Epithelial cell of esophagus (primary cell): Measurements from ENCODE around the gene ALDH1L2.

Source experiments
- DNase-seq: peaks from one replicate; pipeline ENCODE4 v3.0.0; 2010; ENCODE audit warnings: low read depth
- H3K4me3 ChIP-seq: 2 replicates; pipeline ENCODE4 v1.5.1; 2011; ENCODE audit warnings: mild to moderate bottlenecking, low read length, control low read depth
- TF ChIP-seq, protein P1 (sequence below): IDR thresholded peaks from 2 replicates; pipeline ENCODE4 v1.5.1; 2011; ENCODE audit warnings: low read depth, mild to moderate bottlenecking, low read length, control low read depth, inconsistent platforms; ENCODE audit not compliant: insufficient read depth; ENCODE audit errors: missing control alignments

Gene ALDH1L2

DNA sequence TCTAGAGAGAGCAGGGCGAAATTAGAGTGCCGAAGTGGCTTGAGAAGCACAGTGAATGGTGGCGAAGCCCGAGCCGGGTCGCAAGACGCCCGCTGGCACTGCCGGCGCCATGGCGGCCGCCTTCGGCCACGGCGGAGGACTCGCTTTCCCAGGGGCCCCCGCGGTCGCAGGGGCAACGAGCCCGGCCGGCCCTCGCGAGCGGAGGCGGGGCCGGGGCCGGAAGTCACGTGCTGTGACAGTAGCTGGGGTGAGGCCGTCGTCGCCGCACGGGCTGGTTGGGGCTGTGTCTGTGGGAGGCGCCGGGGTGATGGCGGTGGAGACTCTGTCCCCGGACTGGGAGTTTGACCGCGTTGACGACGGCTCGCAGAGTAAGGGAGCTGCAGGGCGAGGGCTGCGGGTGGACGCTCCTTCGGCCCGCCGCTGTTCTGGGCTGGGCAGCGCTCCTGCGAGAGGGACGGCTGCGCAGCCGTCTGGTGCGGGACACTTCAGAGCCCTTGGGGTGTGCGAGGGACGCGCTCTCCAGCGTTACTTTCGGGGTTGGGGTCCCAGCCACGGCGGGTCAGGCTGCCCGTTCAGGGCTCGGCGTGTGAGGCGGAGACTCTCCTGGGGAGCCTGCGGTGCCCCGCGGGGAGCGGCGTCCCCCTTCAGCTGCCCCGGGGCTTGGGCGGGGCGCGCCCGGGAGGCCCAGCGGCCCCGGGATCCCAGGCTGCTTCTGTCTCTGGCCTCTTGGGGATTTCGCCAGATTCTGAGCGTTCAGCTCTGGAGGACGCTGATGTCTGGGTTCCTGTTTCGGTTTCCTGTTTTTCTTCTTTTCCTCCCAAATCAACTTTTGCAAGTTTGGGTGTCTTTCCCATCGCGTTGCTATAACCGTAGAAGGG, 23.5 kb upstream of the ALDH1L2 start, which contains the start of gene WASHC4:
TSS of gene WASHC4 (plus strand) at position 238 of the 878 bp plus-strand sequence. CDS start at position 308, 70 bp downstream.
- peak within 1 kb of the TSS; percentile 76 for H3K4me3 ChIP-seq
- TF ChIP-seq, protein P1, sequence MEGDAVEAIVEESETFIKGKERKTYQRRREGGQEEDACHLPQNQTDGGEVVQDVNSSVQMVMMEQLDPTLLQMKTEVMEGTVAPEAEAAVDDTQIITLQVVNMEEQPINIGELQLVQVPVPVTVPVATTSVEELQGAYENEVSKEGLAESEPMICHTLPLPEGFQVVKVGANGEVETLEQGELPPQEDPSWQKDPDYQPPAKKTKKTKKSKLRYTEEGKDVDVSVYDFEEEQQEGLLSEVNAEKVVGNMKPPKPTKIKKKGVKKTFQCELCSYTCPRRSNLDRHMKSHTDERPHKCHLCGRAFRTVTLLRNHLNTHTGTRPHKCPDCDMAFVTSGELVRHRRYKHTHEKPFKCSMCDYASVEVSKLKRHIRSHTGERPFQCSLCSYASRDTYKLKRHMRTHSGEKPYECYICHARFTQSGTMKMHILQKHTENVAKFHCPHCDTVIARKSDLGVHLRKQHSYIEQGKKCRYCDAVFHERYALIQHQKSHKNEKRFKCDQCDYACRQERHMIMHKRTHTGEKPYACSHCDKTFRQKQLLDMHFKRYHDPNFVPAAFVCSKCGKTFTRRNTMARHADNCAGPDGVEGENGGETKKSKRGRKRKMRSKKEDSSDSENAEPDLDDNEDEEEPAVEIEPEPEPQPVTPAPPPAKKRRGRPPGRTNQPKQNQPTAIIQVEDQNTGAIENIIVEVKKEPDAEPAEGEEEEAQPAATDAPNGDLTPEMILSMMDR: no peak
- peak; percentile 94 for DNase-seq

GRCh38 chr12:105107171-105107493, 22.9 kb upstream of the ALDH1L2 start:
- peak overlapping the region; percentile 76 for H3K4me3 ChIP-seq
- no peak for DNase-seq
- TF ChIP-seq, protein P1: no peak

DNA sequence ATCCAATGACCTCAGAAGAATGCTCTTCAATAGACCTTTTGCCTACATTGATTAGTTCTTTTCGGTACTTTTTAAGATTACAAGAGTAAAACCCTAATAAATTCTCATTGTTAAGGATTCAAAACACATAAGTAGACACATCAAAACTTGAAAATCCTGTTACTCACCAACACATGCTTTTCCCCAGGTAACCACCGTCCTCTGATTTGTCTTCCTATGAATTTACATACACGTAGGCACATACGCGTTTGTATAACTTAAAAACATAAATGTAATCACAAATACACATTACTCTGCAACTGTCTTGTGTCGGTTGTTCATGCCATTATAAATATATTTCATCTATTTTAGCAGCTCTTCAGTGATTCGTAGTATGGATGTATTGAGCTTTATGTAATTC, 22.4 kb upstream of the ALDH1L2 start:
- peak overlapping the region; percentile 76 for H3K4me3 ChIP-seq
- TF ChIP-seq, protein P1: no peak
- peak; percentile 70 for DNase-seq

DNA sequence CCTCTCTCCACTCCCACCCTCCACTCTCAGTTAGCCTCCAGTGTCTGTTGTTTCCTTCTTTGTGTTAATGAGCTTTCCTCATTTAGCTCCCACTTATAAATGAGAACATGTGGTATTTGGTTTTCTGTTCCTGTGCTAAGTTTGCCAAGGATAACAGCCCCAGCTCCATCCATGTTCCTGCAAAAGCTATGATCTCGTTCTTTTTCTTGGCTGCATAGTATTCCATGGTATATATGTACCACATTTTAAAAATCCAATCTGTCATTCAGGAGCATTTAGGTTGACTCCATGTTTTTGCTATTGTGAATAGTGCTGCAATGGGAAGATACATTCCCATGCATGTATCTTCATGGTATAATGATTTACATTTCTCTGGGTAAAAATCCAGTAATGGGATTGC, 20.5 kb upstream of the ALDH1L2 start:
- TF ChIP-seq, protein P1: no peak
- H3K4me3 ChIP-seq: no peak overlapping the region
- no peak for DNase-seq

DNA sequence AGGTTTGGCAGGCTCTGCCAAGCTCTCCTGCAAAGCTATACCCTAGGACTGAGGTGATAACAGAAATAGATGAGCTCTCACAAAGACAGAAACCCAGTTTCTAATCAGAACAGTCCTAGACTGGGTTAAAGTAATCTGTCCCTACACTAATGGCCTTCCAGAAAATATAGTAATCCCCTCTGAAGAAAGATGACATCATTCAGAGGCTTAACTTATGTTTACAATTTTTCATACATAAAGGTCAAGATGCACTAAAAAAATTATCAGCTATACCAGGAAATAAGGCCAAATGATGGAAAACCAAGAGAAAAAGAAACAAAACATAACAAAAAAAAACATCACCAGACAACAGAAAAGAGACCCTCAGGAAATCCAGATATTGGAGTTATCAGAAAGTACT, 18.4 kb upstream of the ALDH1L2 start:
- no peak for DNase-seq
- TF ChIP-seq, protein P1: no peak
- no peak overlapping the region for H3K4me3 ChIP-seq

DNA sequence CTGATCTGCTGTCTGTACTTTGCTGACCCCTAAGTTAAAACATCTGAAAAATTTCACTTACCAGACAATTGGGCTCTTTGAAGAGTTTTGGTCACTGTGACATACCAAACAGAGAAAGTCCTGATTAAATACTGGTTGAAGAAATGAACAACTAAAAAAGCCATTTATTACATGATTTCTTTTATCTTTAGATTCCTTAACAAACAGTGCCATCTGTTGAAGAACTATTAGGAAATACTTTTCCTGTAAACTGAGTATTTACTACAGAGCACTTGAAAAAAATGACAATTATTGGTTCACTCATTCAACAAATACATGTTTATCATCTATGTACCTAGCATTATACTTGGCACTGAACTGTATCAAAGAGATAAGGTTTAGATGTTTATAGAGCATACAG, 16.7 kb upstream of the ALDH1L2 start:
- no peak overlapping the region for H3K4me3 ChIP-seq
- DNase-seq: no peak
- TF ChIP-seq, protein P1: no peak
